Stimulated activated CD4-positive, alpha-beta T cell treated with anti-CD3 and anti-CD28 coated beads, TNF-alpha, amount 100 ng/mL, for 1 hour (primary cell): Measurements from ENCODE around the gene TECTA.

Experiments
- DNase-seq, 3 donors: peaks; one replicate each; pipeline ENCODE4 v3.0.0-alpha.2; 2020; ENCODE audit warnings: low read depth in 3 of 3, low spot score in 1 of 3

TECTA gene

GRCh38 chr11:121123496-121124069 lies 22.5 kb downstream of the TECTA start:
- no peak for DNase-seq

GRCh38 chr11:121127809-121128208 lies 26.8 kb downstream of the TECTA start:
- DNase-seq, result no peak

- no peak for DNase-seq
Measured at GRCh38 chr11:121129362-121130340, 28.6 kb downstream of the TECTA start.

GRCh38 chr11:121131656-121132055 lies 30.6 kb downstream of the TECTA start:
- DNase-seq, result no peak

- no peak for DNase-seq
Measured at GRCh38 chr11:121132211-121132976, 31.4 kb downstream of the TECTA start.

GRCh38 chr11:121134741-121135312 lies 33.8 kb downstream of the TECTA start:
- DNase-seq, result no peak

- DNase-seq, result no peak
Measured at GRCh38 chr11:121137005-121137404, 36.0 kb downstream of the TECTA start.

GRCh38 chr11:121138259-121138658 lies 37.2 kb downstream of the TECTA start:
- no peak for DNase-seq

- no peak for DNase-seq
Measured at GRCh38 chr11:121140369-121140768, 39.3 kb downstream of the TECTA start.

- DNase-seq, result no peak
Measured at GRCh38 chr11:121141066-121141465, 40.0 kb downstream of the TECTA start.

GRCh38 chr11:121143921-121144320 lies 42.9 kb downstream of the TECTA start:
- no peak for DNase-seq

GRCh38 chr11:121144723-121145122 lies 43.7 kb downstream of the TECTA start:
- no peak for DNase-seq

- DNase-seq, result no peak
Measured at GRCh38 chr11:121145826-121146225, 44.8 kb downstream of the TECTA start.

- no peak for DNase-seq
Measured at GRCh38 chr11:121149116-121149515, 48.1 kb downstream of the TECTA start.

- no peak for DNase-seq
Measured at GRCh38 chr11:121151207-121151688, 50.2 kb downstream of the TECTA start.

GRCh38 chr11:121152764-121153163 lies 51.7 kb downstream of the TECTA start:
- DNase-seq, result no peak

- no peak for DNase-seq
Measured at GRCh38 chr11:121153472-121153871, 52.4 kb downstream of the TECTA start.

- no peak for DNase-seq
Measured at GRCh38 chr11:121154486-121155314, 53.7 kb downstream of the TECTA start.

- DNase-seq, result no peak
Measured at GRCh38 chr11:121157756-121158155, 56.7 kb downstream of the TECTA start.

GRCh38 chr11:121159741-121160140 lies 58.7 kb downstream of the TECTA start:
- no peak for DNase-seq
